Fibroblast of pulmonary artery (primary cell): Measurements from ENCODE around the gene HLCS.

Experiments
- DNase-seq: peaks from one replicate; pipeline ENCODE4 v3.0.0-alpha.2; 2010; ENCODE audit warnings: low read depth
- H3K4me3 ChIP-seq: replicated peaks from 2 replicates; pipeline ENCODE4 v1.5.1; 2011; ENCODE audit warnings: low read depth, mild to moderate bottlenecking, control low read depth, low read length, moderate library complexity
- TF ChIP-seq, protein P1 (sequence below): IDR thresholded peaks from 2 replicates; pipeline ENCODE4 v1.5.1; 2011; ENCODE audit warnings: mild to moderate bottlenecking, control low read depth, low read length, inconsistent platforms; ENCODE audit errors: missing control alignments

Gene HLCS

DNA sequence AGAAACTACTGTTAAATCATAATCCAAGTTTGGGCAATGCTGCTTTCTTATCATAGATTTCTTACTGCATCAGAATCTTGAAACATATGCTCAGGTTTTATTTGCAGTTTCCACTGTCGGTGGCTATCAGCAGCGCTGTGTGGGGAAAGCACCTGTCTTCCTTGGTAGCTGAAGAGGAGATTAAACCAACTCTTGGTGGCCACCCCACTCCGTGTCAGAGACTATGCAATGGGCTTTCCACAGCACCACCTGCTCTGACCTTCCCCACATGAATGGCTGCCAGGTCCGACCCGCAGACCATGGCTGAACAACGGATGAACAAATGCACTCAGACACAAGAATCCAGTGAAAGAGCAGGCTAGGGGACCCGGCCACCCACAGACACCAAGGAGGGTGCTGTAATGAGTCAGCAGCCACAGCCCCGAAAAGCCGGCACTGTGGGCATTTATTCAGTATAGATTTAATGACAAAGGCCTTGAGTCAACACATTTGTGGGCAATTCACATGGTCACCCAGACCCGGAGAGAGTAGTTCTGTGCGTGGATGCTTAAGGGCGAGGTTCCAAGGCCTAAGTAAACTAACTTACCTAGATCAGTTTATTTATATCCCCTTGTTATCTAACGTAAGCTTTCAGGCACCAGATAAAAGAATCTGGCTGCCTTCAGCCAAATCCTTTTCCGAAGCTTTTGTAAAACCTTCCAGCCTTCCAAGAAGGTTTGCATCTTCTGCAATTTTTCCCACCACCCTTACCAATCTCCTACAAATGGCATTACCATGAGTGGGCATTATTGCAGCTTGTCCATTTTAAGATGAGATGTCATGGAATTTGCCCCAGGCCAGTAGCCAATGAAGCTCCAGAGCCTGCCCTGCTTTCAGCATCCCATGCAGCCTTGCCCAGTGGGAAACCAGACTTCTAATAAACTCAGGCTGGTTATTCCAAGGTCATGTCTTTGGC is 82.7 kb downstream of the HLCS start:
- H3K4me3 ChIP-seq = no peak overlapping the region
- no peak for DNase-seq
- TF ChIP-seq, protein P1, sequence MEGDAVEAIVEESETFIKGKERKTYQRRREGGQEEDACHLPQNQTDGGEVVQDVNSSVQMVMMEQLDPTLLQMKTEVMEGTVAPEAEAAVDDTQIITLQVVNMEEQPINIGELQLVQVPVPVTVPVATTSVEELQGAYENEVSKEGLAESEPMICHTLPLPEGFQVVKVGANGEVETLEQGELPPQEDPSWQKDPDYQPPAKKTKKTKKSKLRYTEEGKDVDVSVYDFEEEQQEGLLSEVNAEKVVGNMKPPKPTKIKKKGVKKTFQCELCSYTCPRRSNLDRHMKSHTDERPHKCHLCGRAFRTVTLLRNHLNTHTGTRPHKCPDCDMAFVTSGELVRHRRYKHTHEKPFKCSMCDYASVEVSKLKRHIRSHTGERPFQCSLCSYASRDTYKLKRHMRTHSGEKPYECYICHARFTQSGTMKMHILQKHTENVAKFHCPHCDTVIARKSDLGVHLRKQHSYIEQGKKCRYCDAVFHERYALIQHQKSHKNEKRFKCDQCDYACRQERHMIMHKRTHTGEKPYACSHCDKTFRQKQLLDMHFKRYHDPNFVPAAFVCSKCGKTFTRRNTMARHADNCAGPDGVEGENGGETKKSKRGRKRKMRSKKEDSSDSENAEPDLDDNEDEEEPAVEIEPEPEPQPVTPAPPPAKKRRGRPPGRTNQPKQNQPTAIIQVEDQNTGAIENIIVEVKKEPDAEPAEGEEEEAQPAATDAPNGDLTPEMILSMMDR = no peak

DNA sequence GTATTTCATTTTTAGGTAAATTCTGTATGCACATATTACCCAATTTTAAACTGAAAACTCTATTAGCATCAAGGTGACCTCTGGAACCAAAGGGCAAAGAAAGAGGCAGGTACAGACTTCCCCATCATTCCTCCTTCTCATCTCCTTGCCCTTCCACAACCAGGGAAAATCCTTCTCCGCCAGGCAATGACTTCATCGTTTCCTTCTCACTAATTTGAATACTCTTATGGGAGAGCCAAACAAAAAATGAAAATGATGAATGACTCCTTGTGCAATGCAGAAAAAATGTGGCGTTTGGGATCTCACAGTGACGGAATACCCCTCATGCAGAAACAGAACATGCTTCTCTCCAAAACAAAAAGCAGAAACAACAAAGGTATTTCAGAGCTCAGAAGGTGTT is 83.7 kb downstream of the HLCS start:
- H3K4me3 ChIP-seq = no peak overlapping the region
- TF ChIP-seq, protein P1 = no peak
- DNase-seq = peak; percentile 36

DNA sequence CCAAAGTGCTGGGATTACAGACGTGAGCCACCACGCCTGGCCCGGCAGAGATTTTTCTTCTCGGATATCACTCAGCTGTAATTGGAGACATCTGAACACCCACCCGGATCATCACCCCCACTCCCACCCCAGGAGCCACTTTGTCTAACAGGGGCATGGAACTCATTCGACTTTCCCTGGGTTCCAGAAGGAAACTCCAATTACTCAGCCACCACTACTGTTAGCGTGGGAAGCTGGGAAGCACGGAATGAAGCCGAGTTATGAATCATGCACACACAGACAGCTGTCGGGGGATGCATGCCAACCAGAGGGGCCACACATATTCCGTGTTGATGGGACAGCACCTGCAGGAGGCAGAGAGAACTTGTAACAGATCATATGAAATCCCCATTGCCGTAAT is 85.2 kb downstream of the HLCS start:
- TF ChIP-seq, protein P1 = no peak
- H3K4me3 ChIP-seq = no peak overlapping the region
- peak; percentile 30 for DNase-seq

DNA sequence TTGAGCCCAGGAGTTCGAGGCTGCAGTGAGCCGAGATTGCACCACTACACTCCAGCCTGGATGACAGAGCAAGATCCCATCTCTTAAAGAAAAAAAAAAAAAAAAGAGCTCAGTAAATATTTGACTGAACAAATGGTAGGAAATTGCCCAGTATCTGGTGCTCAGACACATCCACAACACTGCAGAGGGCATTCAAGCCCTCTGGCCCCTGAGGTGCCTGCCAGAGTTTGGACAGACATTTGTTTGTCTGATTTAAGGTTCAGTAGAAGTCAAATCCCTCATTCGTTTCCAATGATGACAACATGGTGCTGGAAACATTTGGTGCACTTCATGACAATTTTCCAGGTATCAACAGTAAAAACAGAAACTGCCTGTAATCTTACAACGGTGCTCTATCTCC is 86.6 kb downstream of the HLCS start:
- no peak overlapping the region for H3K4me3 ChIP-seq
- no peak for DNase-seq
- TF ChIP-seq, protein P1 = no peak

DNA sequence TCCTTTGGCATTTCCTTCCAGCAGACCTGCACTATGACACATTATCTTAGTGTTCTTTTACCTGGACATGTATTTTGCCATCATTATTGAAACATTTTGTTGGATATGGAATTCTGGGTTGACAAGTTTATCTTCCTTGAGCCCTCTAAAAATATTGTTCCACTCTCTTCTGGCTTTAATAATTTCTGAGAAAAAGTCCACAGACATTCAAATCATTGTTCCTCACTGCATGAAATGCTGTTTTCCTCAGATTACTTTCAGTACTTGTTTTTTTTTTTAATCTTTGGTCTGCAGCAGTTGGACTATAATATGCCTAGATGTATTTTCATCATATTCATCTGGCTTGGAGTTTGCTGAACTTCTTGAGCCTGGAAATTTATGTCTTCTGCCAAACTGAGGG is 88.7 kb downstream of the HLCS start:
- DNase-seq = no peak
- TF ChIP-seq, protein P1 = no peak
- H3K4me3 ChIP-seq = no peak overlapping the region

DNA sequence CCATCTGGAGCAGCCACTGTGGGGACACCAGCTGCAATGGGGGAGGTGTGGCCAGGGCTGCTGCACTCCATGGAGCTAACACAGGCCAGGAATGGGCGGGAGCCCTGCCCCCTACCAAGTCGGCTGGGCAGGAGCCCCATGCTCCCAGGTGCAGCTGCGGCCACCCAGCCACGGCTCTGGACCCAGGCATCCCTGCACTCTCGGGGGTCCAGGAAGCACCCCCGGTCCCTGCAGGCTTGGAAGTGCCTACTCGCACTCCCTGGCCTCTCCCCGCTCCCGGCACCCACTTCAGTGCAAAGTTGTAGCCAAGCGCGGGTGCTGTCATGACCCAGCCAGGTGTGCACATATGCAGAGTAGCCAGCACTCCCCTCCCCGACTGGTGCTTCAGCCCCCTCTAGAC is 91.8 kb downstream of the HLCS start:
- TF ChIP-seq, protein P1 = no peak
- H3K4me3 ChIP-seq = no peak overlapping the region
- no peak for DNase-seq

DNA sequence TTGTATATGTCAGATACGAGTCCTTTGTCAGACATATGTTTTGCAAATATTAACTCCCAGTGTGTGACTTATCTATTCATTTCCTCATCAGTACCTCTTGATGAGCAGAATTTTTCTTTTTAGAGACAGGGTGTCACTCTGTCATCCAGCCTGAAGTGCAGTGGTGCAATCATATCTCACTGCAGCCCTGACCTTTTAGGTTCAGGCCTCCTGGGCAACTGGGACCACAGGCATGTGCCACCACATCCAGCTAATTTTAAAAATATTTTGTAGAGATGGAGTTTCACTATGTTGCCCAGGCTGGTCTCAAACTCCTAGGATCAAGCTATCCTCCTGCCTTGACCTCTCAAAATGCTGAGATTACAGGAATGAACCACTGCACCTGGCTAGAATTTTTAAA is 93.0 kb downstream of the HLCS start:
- TF ChIP-seq, protein P1 = no peak
- no peak overlapping the region for H3K4me3 ChIP-seq
- no peak for DNase-seq
